Skeletal muscle satellite cell (primary cell): ENCODE data around the gene PLD4.
"Not testable (repeated sequence)": the region's sequence is repeated elsewhere in the genome, so short reads cannot be mapped to it uniquely, and the experiment has no call there.

Source experiments
- H3K27me3 ChIP-seq: 2 replicates; pipeline ENCODE4 v1.7.0; 2013; ENCODE audit warnings: low read length; ENCODE audit not compliant: control insufficient read depth, insufficient read depth
- H3K36me3 ChIP-seq: 2 replicates; pipeline ENCODE4 v1.7.0; 2013; ENCODE audit warnings: mild to moderate bottlenecking, control low read depth, low read length; ENCODE audit not compliant: insufficient read depth
- H3K4me1 ChIP-seq: 2 replicates; pipeline ENCODE4 v1.7.0; 2013; ENCODE audit warnings: low read length; ENCODE audit not compliant: control insufficient read depth, insufficient read depth
- H3K4me2 ChIP-seq: 2 replicates; pipeline ENCODE4 v1.7.0; 2013; ENCODE audit warnings: mild to moderate bottlenecking, low read length
- H3K4me3 ChIP-seq: 2 replicates; pipeline ENCODE4 v1.7.0; 2013; ENCODE audit warnings: low read length
- H3K9ac ChIP-seq: 2 replicates; pipeline ENCODE4 v1.7.0; 2013; ENCODE audit warnings: mild to moderate bottlenecking, low read depth, low read length, moderate library complexity
- H3K9me3 ChIP-seq: replicated peaks from 2 replicates; pipeline ENCODE4 v1.7.0; 2013; ENCODE audit warnings: mild to moderate bottlenecking, control low read depth, low read length

The PLD4 gene

GRCh38 chr14:104881369-104881979, 43.2 kb upstream of the PLD4 start:
- peaks cover 46% of the 10 kb centered on the region for H3K36me3 ChIP-seq
- H3K4me2 ChIP-seq, result no peak overlapping the region
- no peaks in the 10 kb centered on the region for H3K4me1 ChIP-seq
- no peaks in the 10 kb centered on the region for H3K27me3 ChIP-seq
- no peaks in the 10 kb centered on the region for H3K9me3 ChIP-seq
- H3K9ac ChIP-seq, result no peak overlapping the region
- no peak overlapping the region for H3K4me3 ChIP-seq

GRCh38 chr14:104882325-104882973, 42.2 kb upstream of the PLD4 start:
- Histone ChIP-seq H3K36me3 (peaks cover 52% of the 10 kb centered on the region), H3K4me3 (no peak overlapping the region), H3K9ac (no peak overlapping the region), H3K4me2 (no peak overlapping the region), H3K4me1 (no peaks in the 10 kb centered on the region), H3K9me3 (no peaks in the 10 kb centered on the region), H3K27me3 (no peaks in the 10 kb centered on the region)

DNA sequence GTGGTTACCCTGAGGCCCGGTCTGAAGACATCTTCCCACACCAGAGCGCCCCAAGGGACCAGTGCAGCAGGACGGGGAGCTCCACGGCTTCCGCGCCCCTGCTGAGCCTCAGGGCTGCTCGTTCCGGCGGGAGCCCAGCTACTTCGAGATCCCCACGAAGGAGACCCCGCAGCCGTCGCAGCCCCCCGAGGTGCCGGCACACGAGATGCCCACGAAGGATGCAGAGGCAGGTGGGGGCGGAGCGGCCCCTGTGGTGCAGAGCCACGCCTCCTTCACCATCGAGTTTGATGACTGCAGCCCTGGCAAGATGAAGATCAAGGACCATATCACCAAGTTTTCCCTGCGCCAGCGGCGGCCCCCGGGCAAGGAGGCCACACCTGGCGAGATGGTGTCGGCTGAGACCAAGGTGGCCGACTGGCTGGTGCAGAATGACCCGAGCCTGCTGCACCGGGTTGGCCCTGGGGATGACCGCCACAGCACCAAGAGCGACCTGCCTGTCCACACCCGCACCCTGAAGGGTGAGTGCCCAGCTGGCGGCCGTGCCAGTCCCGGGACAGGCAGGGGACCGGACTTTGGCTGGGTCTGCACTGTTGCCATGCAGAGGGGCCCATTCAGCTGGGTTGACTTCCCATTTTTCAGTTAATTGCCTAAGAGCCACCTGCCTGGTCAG, 41.6 kb upstream of the PLD4 start:
- Histone ChIP-seq H3K4me1 (no peaks in the 10 kb centered on the region), H3K27me3 (no peaks in the 10 kb centered on the region), H3K9me3 (no peaks in the 10 kb centered on the region), H3K36me3 (peaks cover 56% of the 10 kb centered on the region), H3K9ac (no peak overlapping the region), H3K4me3 (no peak overlapping the region), H3K4me2 (no peak overlapping the region)

DNA sequence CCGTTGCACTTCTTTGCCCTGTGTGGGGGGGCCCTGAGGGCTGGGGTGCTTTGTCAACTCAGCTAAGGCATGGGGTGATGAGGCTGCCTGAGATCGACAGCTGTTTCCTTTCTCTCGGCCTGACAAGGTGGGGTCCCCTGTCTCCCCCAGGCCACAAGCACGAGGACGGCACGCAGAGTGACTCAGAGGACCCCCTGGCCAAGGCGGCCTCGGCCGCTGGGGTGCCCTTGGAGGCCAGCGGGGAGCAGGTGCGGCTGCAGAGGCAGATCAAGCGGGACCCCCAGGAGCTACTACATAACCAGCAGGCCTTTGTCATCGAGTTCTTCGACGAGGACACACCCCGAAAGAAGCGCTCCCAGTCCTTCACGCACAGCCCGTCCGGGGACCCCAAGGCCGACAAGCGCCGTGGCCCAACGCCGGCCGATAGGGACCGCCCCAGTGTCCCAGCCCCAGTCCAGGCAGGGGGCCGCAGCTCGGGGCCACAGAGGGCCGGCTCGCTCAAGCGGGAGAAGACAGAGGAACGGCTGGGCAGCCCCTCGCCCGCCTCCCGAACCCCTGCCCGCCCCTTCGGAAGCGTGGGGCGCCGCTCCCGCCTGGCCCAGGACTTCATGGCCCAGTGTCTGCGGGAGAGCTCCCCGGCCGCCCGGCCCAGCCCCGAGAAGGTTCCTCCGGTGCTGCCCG, 40.9 kb upstream of the PLD4 start:
- Histone ChIP-seq H3K9ac (no peak overlapping the region), H3K9me3 (no peaks in the 10 kb centered on the region), H3K27me3 (no peaks in the 10 kb centered on the region), H3K36me3 (peaks cover 60% of the 10 kb centered on the region), H3K4me1 (no peaks in the 10 kb centered on the region), H3K4me2 (no peak overlapping the region), H3K4me3 (no peak overlapping the region)

DNA sequence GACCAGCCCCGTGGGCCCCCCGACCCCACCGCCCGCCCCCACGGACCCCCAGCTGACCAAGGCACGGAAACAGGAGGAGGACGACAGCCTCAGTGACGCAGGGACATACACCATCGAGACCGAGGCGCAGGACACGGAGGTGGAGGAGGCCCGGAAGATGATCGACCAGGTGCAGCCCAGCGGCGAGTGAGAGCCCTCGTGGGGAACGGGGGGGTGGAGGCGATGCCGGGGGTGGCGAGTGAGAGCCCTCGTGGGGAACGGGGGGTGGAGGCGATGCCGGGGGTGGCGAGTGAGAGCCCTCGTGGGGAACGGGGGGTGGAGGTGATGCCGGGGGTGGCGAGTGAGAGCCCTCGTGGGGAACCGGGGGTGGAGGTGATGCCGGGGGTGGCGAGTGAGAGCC, 40.3 kb upstream of the PLD4 start:
- peaks cover 60% of the 10 kb centered on the region for H3K36me3 ChIP-seq
- not testable (repeated sequence) for H3K4me2 ChIP-seq

GRCh38 chr14:104885031-104885972, 39.4 kb upstream of the PLD4 start:
- no peaks in the 10 kb centered on the region for H3K9me3 ChIP-seq
- no peaks in the 10 kb centered on the region for H3K27me3 ChIP-seq
- H3K4me1 ChIP-seq, result no peaks in the 10 kb centered on the region
- no peak overlapping the region for H3K4me3 ChIP-seq
- H3K4me2 ChIP-seq, result no peak overlapping the region
- H3K9ac ChIP-seq, result no peak overlapping the region
- peaks cover 52% of the 10 kb centered on the region for H3K36me3 ChIP-seq

More for the DNA sequence above, 40.3 kb upstream of the PLD4 start:
- H3K4me3 ChIP-seq, H3K9me3 ChIP-seq, H3K9ac ChIP-seq, H3K27me3 ChIP-seq, H3K4me1 ChIP-seq: not testable (repeated sequence)

GRCh38 chr14:104885973-104886689, 38.5 kb upstream of the PLD4 start:
- Histone ChIP-seq H3K4me2 (no peak overlapping the region), H3K4me1 (no peaks in the 10 kb centered on the region), H3K9ac (no peak overlapping the region), H3K9me3 (no peaks in the 10 kb centered on the region), H3K27me3 (no peaks in the 10 kb centered on the region), H3K36me3 (peaks cover 45% of the 10 kb centered on the region), H3K4me3 (no peak overlapping the region)

DNA sequence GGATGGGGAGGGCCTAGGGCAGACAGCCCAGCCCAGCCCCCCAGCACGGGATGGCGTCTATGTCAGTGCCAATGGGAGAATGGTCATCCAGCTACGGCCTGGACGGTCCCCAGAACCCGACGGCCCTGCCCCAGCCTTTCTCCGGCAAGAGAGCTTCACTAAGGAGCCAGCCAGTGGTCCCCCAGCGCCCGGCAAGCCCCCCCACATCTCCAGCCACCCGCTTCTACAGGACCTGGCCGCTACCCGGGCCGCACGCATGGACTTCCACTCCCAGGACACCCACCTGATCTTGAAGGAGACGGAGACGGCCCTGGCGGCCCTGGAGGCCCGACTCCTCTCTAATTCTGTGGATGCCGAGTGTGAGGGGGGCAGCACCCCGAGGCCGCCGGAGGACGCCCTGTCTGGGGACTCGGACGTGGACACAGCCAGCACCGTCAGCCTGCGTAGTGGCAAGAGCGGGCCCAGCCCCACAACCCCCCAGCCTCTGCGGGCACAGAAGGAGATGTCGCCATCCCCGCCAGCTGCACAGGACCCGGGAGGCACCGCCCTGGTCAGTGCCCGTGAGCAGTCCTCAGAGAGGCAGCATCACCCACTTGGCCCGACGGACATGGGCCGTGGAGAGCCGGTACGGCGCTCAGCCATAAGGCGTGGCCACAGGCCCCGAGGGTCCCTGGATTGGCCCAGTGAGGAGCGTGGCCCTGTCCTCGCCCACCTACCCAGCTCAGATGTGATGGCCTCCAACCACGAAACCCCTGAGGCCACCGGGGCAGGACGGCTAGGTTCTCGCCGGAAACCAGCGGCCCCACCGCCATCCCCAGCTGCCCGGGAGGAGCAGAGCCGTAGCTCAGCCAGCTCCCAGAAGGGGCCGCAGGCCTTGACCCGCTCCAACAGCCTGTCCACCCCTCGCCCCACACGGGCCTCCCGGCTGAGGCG, 37.7 kb upstream of the PLD4 start:
- no peaks in the 10 kb centered on the region for H3K9me3 ChIP-seq
- H3K4me3 ChIP-seq, result no peak overlapping the region
- H3K27me3 ChIP-seq, result no peaks in the 10 kb centered on the region
- H3K36me3 ChIP-seq, result peaks cover 40% of the 10 kb centered on the region
- H3K4me1 ChIP-seq, result no peaks in the 10 kb centered on the region
- H3K4me2 ChIP-seq, result no peak overlapping the region
- H3K9ac ChIP-seq, result no peak overlapping the region

DNA sequence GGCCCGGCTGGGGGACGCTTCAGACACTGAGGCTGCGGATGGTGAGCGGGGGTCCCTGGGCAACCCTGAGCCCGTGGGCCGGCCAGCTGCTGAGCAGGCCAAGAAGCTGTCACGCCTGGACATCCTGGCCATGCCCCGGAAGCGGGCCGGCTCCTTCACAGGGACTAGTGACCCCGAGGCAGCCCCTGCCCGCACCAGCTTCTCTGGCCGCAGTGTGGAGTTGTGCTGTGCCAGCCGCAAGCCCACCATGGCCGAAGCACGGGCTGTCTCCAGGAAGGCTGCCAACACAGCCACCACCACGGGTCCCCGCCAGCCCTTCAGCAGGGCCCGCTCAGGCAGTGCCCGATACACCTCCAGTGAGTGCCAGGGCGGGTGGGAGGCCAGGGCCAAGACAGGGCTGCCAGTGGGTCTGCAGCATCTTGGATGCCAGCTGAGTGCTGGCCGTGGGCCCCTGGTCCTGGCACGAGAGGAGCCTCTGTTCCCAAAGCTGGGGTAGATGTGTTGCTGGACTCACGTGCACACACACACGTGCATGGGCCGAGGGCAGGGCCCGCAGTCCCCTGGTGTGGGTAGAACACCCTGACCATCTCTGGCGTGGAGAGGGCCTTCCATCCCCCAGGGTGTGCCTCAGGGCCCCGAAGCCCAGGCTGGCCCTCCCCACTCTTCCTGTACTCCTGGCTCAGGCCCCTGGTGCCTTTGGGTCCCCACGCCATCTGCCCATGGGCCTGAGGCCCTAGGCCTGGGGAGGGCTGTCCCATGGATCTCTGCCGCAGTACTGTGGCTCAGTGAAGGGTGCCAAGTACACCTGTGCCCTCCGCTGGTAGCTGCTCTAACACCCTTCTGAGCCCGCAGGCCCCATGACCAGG, 36.8 kb upstream of the PLD4 start:
- Histone ChIP-seq H3K4me1 (no peaks in the 10 kb centered on the region), H3K9ac (no peak overlapping the region), H3K36me3 (peaks cover 40% of the 10 kb centered on the region), H3K27me3 (no peaks in the 10 kb centered on the region), H3K4me3 (no peak overlapping the region), H3K4me2 (no peak overlapping the region), H3K9me3 (no peaks in the 10 kb centered on the region)
